NCI-H1105 (cell line): Measurements from ENCODE around the gene CSNK1A1.
"Not testable (repeated sequence)": the region's sequence is repeated elsewhere in the genome, so short reads cannot be mapped to it uniquely, and the experiment has no call there.

Source experiments
- DNase-seq: peaks from one replicate; lab custom pipeline; 2025; lab: John Stamatoyannopoulos, UW

Gene CSNK1A1

GRCh38 chr5:149572576-149573231, 21.5 kb upstream of the CSNK1A1 start:
- no peak for DNase-seq

- DNase-seq: no peak
These were observed 20.9 kb upstream of the CSNK1A1 start for GRCh38 chr5:149572170-149572569.

- no peak for DNase-seq
These were observed 16.0 kb upstream of the CSNK1A1 start for GRCh38 chr5:149567226-149567625.

GRCh38 chr5:149564542-149565140, 13.4 kb upstream of the CSNK1A1 start:
- peak; percentile 31 for DNase-seq

GRCh38 chr5:149563466-149563865, 12.2 kb upstream of the CSNK1A1 start:
- DNase-seq: no peak

- no peak for DNase-seq
These were observed 10.6 kb upstream of the CSNK1A1 start for GRCh38 chr5:149561848-149562247.

- no peak for DNase-seq
These were observed 8.5 kb upstream of the CSNK1A1 start for GRCh38 chr5:149559706-149560105.

- no peak for DNase-seq
These were observed 1.4 kb upstream of the CSNK1A1 start for GRCh38 chr5:149552553-149553160.

- DNase-seq: no peak
These were observed 827 bp upstream of the CSNK1A1 start for GRCh38 chr5:149552038-149552494.

- DNase-seq: no peak
These were observed 529 bp downstream of the CSNK1A1 start for GRCh38 chr5:149550594-149551226.

GRCh38 chr5:149550268-149550583, 1.0 kb downstream of the CSNK1A1 start:
- DNase-seq: no peak

- peak; percentile 30 for DNase-seq
These were observed 1.6 kb downstream of the CSNK1A1 start for GRCh38 chr5:149549461-149550267.

GRCh38 chr5:149546974-149547373, 4.3 kb downstream of the CSNK1A1 start:
- no peak for DNase-seq

GRCh38 chr5:149545327-149545726, 5.9 kb downstream of the CSNK1A1 start:
- DNase-seq: no peak

- no peak for DNase-seq
These were observed 7.2 kb downstream of the CSNK1A1 start for GRCh38 chr5:149544028-149544420.

- no peak for DNase-seq
These were observed 7.7 kb downstream of the CSNK1A1 start for GRCh38 chr5:149543361-149544027.

GRCh38 chr5:149541893-149542292, 9.3 kb downstream of the CSNK1A1 start:
- DNase-seq: no peak

GRCh38 chr5:149540089-149540488, 11.2 kb downstream of the CSNK1A1 start:
- no peak for DNase-seq

- no peak for DNase-seq
These were observed 13.8 kb downstream of the CSNK1A1 start for GRCh38 chr5:149537374-149537975.

GRCh38 chr5:149535787-149536186, 15.5 kb downstream of the CSNK1A1 start:
- DNase-seq: not testable (repeated sequence)

GRCh38 chr5:149532413-149532812, 18.8 kb downstream of the CSNK1A1 start:
- DNase-seq: no peak
